IMR-90 (cell line): ENCODE results near the gene TNRC6A. TPM values are rescaled to one million over a fixed set of nuclear protein-coding genes. Genes with fewer than 3 reads are reported as not detected.

Experiments used
- ATAC-seq: fragments of 200-7000 bp; cut with Tn5 transposase; 2 replicates; pipeline ENCODE4 v1.9.1; 2020; ENCODE audit warnings: low read depth, mild to moderate bottlenecking, moderate library complexity
- BruUV-seq: library from RNA; stranded (reverse); fragments of 400-500 nt; replicated peaks from 2 replicates; lab custom pipeline; 2021; lab: Mats Ljungman, UMichigan
- CTCF ChIA-PET: fragments of 300-600 bp; formaldehyde crosslinking; extraction: SDS; loops from one replicate; lab custom pipeline; 2021; ENCODE audit warnings: antibody characterized with exemption; lab: Yijun Ruan, JAX
- POLR2A ChIA-PET: fragments of 300-600 bp; sonication (Branson Sonifier 250); formaldehyde crosslinking; loops from one replicate; lab custom pipeline; 2022; ENCODE audit warnings: antibody characterized with exemption; ENCODE audit not compliant: unreplicated experiment; lab: Charles Lee
- DNase-seq: peaks from one replicate; pipeline ENCODE4 v3.0.0; 2013
- H2AFZ ChIP-seq: replicated peaks from 2 replicates; pipeline ENCODE3; 2013; ENCODE audit warnings: low read length, mild to moderate bottlenecking; ENCODE audit not compliant: poor library complexity
- H2AK5ac ChIP-seq: 2 replicates; pipeline ENCODE4 v1.6.1; 2013; ENCODE audit warnings: low read depth, low read length, inconsistent platforms
- H2AK9ac ChIP-seq: replicated peaks from 2 replicates; pipeline ENCODE3; 2013; ENCODE audit warnings: mild to moderate bottlenecking, low read depth, low read length, moderate library complexity; ENCODE audit not compliant: poor library complexity
- H2BK120ac ChIP-seq: 2 replicates; pipeline ENCODE4 v1.6.1; 2013; ENCODE audit warnings: low read depth, low read length, inconsistent platforms
- H2BK15ac ChIP-seq: 3 replicates; pipeline ENCODE4 v1.6.1; 2013; ENCODE audit warnings: low read depth, low read length, inconsistent platforms
- H2BK20ac ChIP-seq: 2 replicates; pipeline ENCODE4 v1.6.1; 2013; ENCODE audit warnings: low read depth, mild to moderate bottlenecking, inconsistent platforms, low read length, moderate library complexity
- H2BK5ac ChIP-seq: 2 replicates; pipeline ENCODE4 v1.6.1; 2013; ENCODE audit warnings: mild to moderate bottlenecking, low read depth, low read length, inconsistent platforms; ENCODE audit not compliant: poor library complexity, severe bottlenecking
- H3K14ac ChIP-seq: replicated peaks from 2 replicates; pipeline ENCODE4 v1.6.1; 2013; ENCODE audit warnings: low read depth, low read length, inconsistent platforms
- H3K18ac ChIP-seq: 2 replicates; pipeline ENCODE4 v1.6.1; 2013; ENCODE audit warnings: low read depth, low read length, control low read depth
- H3K23ac ChIP-seq: 2 replicates; pipeline ENCODE4 v1.6.1; 2013; ENCODE audit warnings: low read depth, low read length, inconsistent platforms
- H3K27ac ChIP-seq: 2 replicates; pipeline ENCODE4 v1.5.1; 2013; ENCODE audit warnings: mild to moderate bottlenecking, control low read depth, low read length; ENCODE audit not compliant: insufficient read depth
- H3K27me3 ChIP-seq: 2 replicates; pipeline ENCODE4 v1.6.1; 2013; ENCODE audit warnings: low read length; ENCODE audit not compliant: control insufficient read depth, insufficient read depth
- H3K36me3 ChIP-seq: 2 replicates; pipeline ENCODE4 v1.6.1; 2013; ENCODE audit warnings: low read length, mixed read lengths; ENCODE audit not compliant: control insufficient read depth, insufficient read depth
- H3K4ac ChIP-seq: 2 replicates; pipeline ENCODE4 v1.6.1; 2013; ENCODE audit warnings: low read depth, low read length, inconsistent platforms
- H3K4me1 ChIP-seq: 2 replicates; pipeline ENCODE4 v1.6.1; 2013; ENCODE audit warnings: low read length, mixed read lengths; ENCODE audit not compliant: control insufficient read depth, insufficient read depth
- H3K4me2 ChIP-seq: 2 replicates; pipeline ENCODE4 v1.6.1; 2013; ENCODE audit warnings: low read depth, mild to moderate bottlenecking, control low read depth, low read length, moderate library complexity
- H3K4me3 ChIP-seq: 2 replicates; pipeline ENCODE4 v1.5.1; 2013; ENCODE audit warnings: low read depth, mild to moderate bottlenecking, control low read depth, low read length, moderate library complexity; ENCODE audit not compliant: insufficient read depth
- H3K56ac ChIP-seq: 2 replicates; pipeline ENCODE4 v1.6.1; 2013; ENCODE audit warnings: low read length, inconsistent platforms; ENCODE audit not compliant: insufficient read depth; ENCODE audit errors: extremely low read depth
- H3K79me1 ChIP-seq, 2 experiments: 2 replicates each; pipeline ENCODE4 v1.6.1; 2013; ENCODE audit warnings: low read length in 2 of 2, inconsistent platforms in 1 of 2, low read depth in 1 of 2
- H3K9ac ChIP-seq: 2 replicates; pipeline ENCODE4 v1.6.1; 2013; ENCODE audit warnings: low read depth, low read length, control low read depth
- H3K9me1 ChIP-seq: 2 replicates; pipeline ENCODE4 v1.6.1; 2013; ENCODE audit warnings: low read length, inconsistent platforms; ENCODE audit not compliant: insufficient read depth
- H3K9me3 ChIP-seq: 2 replicates; pipeline ENCODE4 v1.6.1; 2013; ENCODE audit warnings: low read length; ENCODE audit not compliant: control insufficient read depth, insufficient read depth
- H4K20me1 ChIP-seq: 2 replicates; pipeline ENCODE4 v1.6.1; 2013; ENCODE audit warnings: low read length, inconsistent platforms; ENCODE audit not compliant: insufficient read depth
- H4K5ac ChIP-seq: 2 replicates; pipeline ENCODE4 v1.6.1; 2013; ENCODE audit warnings: mild to moderate bottlenecking, low read depth, low read length, control low read depth
- H4K8ac ChIP-seq, 2 experiments: 2 replicates each; pipeline ENCODE4 v1.6.1; 2013; ENCODE audit warnings: low read depth in 2 of 2, low read length in 2 of 2, control low read depth in 1 of 2, inconsistent platforms in 1 of 2
- H4K91ac ChIP-seq: 2 replicates; pipeline ENCODE4 v1.6.1; 2013; ENCODE audit warnings: low read depth, low read length, inconsistent platforms; ENCODE audit not compliant: insufficient read depth
- CHD1 ChIP-seq: IDR thresholded peaks from 2 replicates; pipeline ENCODE4 v1.6.1; 2012; ENCODE audit warnings: low read depth, low read length, improper control_type of control experiment
- POLR2A ChIP-seq: IDR thresholded peaks from 2 replicates; pipeline ENCODE4 v1.6.1; 2012; ENCODE audit warnings: mild to moderate bottlenecking, low read depth, low read length
- WGBS, 2 experiments: methylation state at CpG; one replicate each; pipeline versions ENCODE4 v1.1.5 to v1.1.7; 2013; ENCODE audit warnings: missing lambda C conversion rate in 2 of 2; ENCODE audit not compliant: insufficient read length in 1 of 2; ENCODE audit errors: extremely low coverage in 2 of 2; 5-methylcytosine and 5-hydroxymethylcytosine counted together
- dilution Hi-C: fragments of 300-500 bp; cut with HindIII; formaldehyde crosslinking; loops from one replicate; pipeline ENCODE4 v1.14.3; 2018; ENCODE audit warnings: low sequenced_read_pairs; ENCODE audit not compliant: unreplicated experiment
- in situ Hi-C: fragments of 300-500 bp; cut with MboI; formaldehyde crosslinking; loops from 3 replicates; pipeline ENCODE4 v1.14.3; 2019; ENCODE audit warnings: low sequenced_read_pairs, inconsistent platforms, mixed read lengths
- intact Hi-C: fragments of 100-400 bp; cut with micrococcal nuclease; formaldehyde crosslinking; loops from 2 replicates; pipeline ENCODE4 v1.10.0; 2022
- polyA plus RNA-seq, 3 experiments: library from polyadenylated mRNA; depleted of rRNA; stranded (reverse); fragments of >200 nt; gene quantifications; 2 replicates each; pipeline ENCODE4 v1.2.3, GENCODE V29; 2012; ENCODE audit warnings: low replicate concordance in 1 of 3
- total RNA-seq: library from RNA; depleted of rRNA; stranded (reverse); fragments of >200 nt; gene quantifications from 2 replicates; pipeline ENCODE4 v1.2.3, GENCODE V29; 2012

Gene TNRC6A
- total and polyA plus RNA-seq, 2 of the 4 experiments (the other 2 are of a cell fraction): 32.4 to 42.3 TPM

DNA sequence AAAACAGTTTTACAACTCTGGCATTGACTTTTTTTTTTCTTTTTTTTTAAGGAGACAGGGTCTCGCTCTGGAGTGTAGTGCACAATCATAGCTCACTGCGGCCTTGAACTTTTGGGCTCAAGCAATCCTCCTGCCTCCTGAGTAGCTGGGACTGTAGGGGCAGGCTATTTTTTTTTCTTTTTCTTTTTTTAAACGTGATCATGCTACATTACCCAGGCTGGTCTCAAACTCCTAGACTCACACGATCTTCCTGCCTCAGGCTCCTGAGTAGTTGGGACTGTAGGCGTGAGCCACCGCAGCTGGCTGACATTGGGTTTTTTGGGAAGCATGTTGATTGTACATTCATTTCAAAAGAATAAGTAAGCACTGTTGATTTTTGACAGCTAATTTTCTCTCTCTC, 32.1 kb downstream of the TNRC6A start:
- Histone ChIP-seq H3K9me1 (peaks cover 6% of the 10 kb centered on the region), H3K56ac (no peak overlapping the region), H4K5ac (no peak overlapping the region), H2AK9ac (no peak overlapping the region), H3K9ac (no peak overlapping the region), H3K4me2 (no peak overlapping the region), H3K27ac (no peak overlapping the region), H2AK5ac (no peak overlapping the region), H3K79me1 (peaks cover 48 to 71% of the 10 kb centered on the region in 2 experiments), H4K8ac (no peak overlapping the region), H2BK15ac (no peak overlapping the region), H3K9me3 (no peaks in the 10 kb centered on the region), H3K14ac (no peak overlapping the region), H2BK20ac (no peak overlapping the region), H4K20me1 (peaks cover 35% of the 10 kb centered on the region), H4K91ac (no peak overlapping the region), H2AFZ (no peak overlapping the region), H3K23ac (no peak overlapping the region), H3K36me3 (peaks cover 13% of the 10 kb centered on the region), H2BK5ac (no peak overlapping the region), H3K18ac (no peak overlapping the region), H3K27me3 (no peaks in the 10 kb centered on the region), H3K4me3 (no peak overlapping the region), H2BK120ac (no peak overlapping the region), H3K4ac (no peak overlapping the region), H3K4me1 (peaks cover 2% of the 10 kb centered on the region; the same call in 1 of the 2 replicates)
- TF ChIP-seq POLR2A (no peak), CHD1 (no peak)
- no TSS peak for BruUV-seq
- DNase-seq (no peak), ATAC-seq (no peak)
- no CpG with 5 or more reads among the region's 6 CpGs for WGBS, 2 experiments
- CTCF ChIA-PET: interaction anchor here (0.7 kb wide), 1 partner anchor 92 kb away, joined by 5 read pairs; no protein-coding TSS in a partner anchor
- in situ Hi-C loops (no loop called here), dilution Hi-C loops (no loop called here), intact Hi-C loops (no loop called here)
- POLR2A ChIA-PET: no interaction called here
